Measurements from ENCODE around the gene PLAGL2. TPM values are rescaled to one million over a fixed set of nuclear protein-coding genes. Genes with fewer than 3 reads are reported as not detected.

The PLAGL2 gene
- total RNA-seq, 1 experiment from 2014 or later = 40.4 TPM

DNA sequence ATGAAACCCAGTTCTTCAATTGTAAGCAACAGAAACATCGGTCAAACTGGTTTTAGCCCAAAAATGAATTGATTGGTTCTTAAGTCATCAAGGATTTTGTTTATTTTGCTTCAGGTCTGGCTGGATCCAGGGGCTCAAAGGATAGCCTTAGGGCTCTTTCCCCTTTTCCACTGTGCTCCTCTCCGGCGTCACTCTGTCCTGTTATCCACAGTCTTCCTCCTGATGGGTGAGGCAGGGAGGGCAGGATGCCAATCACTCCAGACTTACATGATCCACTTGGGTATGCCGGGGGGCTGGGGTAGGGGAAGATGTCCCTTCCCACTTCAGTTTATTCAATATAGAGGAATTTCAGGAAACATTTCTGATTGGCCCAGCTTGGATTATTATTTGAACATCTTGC lies 40.0 kb downstream of the PLAGL2 start:
- no peaks in the 10 kb centered on the region for H3K27me3 ChIP-seq (replicated peaks; ENCODE audit: insufficient read depth, low read depth, low read length, poor library complexity)
- no peak overlapping the region for H3K27ac ChIP-seq (ENCODE audit: low read depth, low read length, poor library complexity, severe bottlenecking)
- no peak overlapping the region for H3K4me3 ChIP-seq (ENCODE audit: low read depth, low read length, poor library complexity, severe bottlenecking)
- peaks cover 9% of the 10 kb centered on the region for H3K4me1 ChIP-seq (ENCODE audit: insufficient read depth, low read length, poor library complexity, severe bottlenecking)
- TF ChIP-seq EZH2 (IDR thresholded peaks at IDR 0.05; ENCODE audit: borderline replicate concordance, low read depth, low read length, poor library complexity, severe bottlenecking) = no peak
- TF ChIP-seq, protein P1, sequence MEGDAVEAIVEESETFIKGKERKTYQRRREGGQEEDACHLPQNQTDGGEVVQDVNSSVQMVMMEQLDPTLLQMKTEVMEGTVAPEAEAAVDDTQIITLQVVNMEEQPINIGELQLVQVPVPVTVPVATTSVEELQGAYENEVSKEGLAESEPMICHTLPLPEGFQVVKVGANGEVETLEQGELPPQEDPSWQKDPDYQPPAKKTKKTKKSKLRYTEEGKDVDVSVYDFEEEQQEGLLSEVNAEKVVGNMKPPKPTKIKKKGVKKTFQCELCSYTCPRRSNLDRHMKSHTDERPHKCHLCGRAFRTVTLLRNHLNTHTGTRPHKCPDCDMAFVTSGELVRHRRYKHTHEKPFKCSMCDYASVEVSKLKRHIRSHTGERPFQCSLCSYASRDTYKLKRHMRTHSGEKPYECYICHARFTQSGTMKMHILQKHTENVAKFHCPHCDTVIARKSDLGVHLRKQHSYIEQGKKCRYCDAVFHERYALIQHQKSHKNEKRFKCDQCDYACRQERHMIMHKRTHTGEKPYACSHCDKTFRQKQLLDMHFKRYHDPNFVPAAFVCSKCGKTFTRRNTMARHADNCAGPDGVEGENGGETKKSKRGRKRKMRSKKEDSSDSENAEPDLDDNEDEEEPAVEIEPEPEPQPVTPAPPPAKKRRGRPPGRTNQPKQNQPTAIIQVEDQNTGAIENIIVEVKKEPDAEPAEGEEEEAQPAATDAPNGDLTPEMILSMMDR (conservative IDR thresholded peaks at IDR 0.05; ENCODE audit: low read depth, low read length) = no peak
- POLR2A ChIA-PET (ENCODE audit: low non-redundant PET) = no interaction called here
- H3K36me3 ChIP-seq (ENCODE audit: insufficient read depth, low read length, poor library complexity, severe bottlenecking) = peaks cover 29% of the 10 kb centered on the region
- intact Hi-C loops (cut with micrococcal nuclease; ENCODE audit: unreplicated experiment) = no loop called here
- DNase-seq (ENCODE audit: low spot score) = no peak
- no TSS peak for BruUV-seq (replicated peaks)
- H3K9me3 ChIP-seq (ENCODE audit: low read depth, low read length, poor library complexity, severe bottlenecking) = no peaks in the 10 kb centered on the region
- CTCF ChIA-PET = no interaction called here

DNA sequence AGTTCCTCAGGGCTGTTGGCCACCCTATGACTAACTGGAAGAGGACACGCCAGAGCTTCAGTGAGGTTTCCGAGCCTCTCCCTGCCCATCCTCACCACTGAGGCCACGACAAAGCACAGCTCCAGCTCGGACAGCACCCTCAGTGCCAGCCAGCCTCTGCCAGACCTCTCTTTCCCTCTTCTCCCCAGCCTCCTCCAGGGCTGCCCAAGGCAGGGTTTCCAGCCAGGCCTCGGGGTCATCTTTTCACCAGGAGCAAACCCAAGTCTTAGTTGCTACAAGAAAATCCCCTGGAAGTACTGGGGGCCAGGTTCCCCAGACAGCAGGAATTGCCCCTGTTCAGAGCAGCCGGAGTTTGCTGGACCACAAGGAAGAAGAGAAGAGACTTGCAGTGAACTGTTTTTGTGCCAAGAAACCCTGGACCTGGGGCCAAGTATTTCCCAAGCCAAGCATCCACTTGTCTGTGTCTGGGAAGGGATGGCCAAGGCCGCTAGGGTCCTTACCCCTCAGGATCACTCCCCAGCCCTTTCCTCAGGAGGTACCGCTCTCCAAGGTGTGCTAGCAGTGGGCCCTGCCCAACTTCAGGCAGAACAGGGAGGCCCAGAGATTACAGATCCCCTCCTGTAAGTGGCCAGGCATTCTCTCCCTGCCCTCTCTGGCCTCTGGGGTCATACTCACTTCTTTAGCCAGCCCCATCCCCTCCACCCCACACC lies 41.6 kb downstream of the PLAGL2 start:
- BruUV-seq (replicated peaks) = TSS peak; percentile 29
- Histone ChIP-seq H3K36me3 (ENCODE audit: insufficient read depth, low read length, poor library complexity, severe bottlenecking) (peaks cover 44% of the 10 kb centered on the region), H3K27ac (ENCODE audit: low read depth, low read length, poor library complexity, severe bottlenecking) (no peak overlapping the region), H3K4me3 (ENCODE audit: low read depth, low read length, poor library complexity, severe bottlenecking) (no peak overlapping the region), H3K27me3 (replicated peaks; ENCODE audit: insufficient read depth, low read depth, low read length, poor library complexity) (no peaks in the 10 kb centered on the region), H3K9me3 (ENCODE audit: low read depth, low read length, poor library complexity, severe bottlenecking) (no peaks in the 10 kb centered on the region), H3K4me1 (ENCODE audit: insufficient read depth, low read length, poor library complexity, severe bottlenecking) (peaks cover 9% of the 10 kb centered on the region)
- ChIA-PET CTCF (no interaction called here), POLR2A (ENCODE audit: low non-redundant PET) (no interaction called here)
- DNase-seq (ENCODE audit: low spot score) = no peak
- intact Hi-C loops (cut with micrococcal nuclease; ENCODE audit: unreplicated experiment) = no loop called here
- TF ChIP-seq EZH2 (IDR thresholded peaks at IDR 0.05; ENCODE audit: borderline replicate concordance, low read depth, low read length, poor library complexity, severe bottlenecking) = no peak
- TF ChIP-seq, protein P1 (conservative IDR thresholded peaks at IDR 0.05; ENCODE audit: low read depth, low read length) = no peak

DNA sequence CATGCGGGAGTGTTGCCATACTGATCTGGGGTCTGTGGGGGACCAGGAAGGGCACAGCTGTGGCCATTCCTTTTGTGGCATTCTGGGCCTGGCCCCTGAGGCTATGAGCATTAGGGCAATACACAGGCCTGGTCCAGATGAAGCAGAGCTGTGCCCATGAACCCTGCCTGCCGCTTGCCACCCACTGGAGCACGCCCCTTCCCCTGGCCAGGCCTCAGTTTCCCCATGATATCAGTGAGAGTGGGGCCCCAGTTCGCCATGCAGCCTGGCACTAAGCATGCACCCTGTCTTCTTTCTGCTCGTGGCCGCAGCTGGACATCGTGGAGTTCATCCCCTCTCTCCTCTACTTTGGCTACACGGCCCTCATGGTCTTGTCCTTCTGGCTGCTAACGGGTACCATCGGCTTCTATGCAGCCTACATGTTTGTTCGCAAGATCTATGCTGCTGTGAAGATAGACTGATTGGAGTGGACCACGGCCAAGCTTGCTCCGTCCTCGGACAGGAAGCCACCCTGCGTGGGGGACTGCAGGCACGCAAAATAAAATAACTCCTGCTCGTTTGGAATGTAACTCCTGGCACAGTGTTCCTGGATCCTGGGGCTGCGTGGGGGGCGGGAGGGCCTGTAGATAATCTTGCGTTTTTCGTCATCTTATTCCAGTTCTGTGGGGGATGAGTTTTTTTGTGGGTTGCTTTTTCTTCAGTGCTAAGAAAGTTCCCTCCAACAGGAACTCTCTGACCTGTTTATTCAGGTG lies 42.4 kb downstream of the PLAGL2 start:
- Histone ChIP-seq H3K36me3 (ENCODE audit: insufficient read depth, low read length, poor library complexity, severe bottlenecking) (peaks cover 46% of the 10 kb centered on the region), H3K4me1 (ENCODE audit: insufficient read depth, low read length, poor library complexity, severe bottlenecking) (peaks cover 9% of the 10 kb centered on the region), H3K27ac (ENCODE audit: low read depth, low read length, poor library complexity, severe bottlenecking) (no peak overlapping the region), H3K27me3 (replicated peaks; ENCODE audit: insufficient read depth, low read depth, low read length, poor library complexity) (no peaks in the 10 kb centered on the region), H3K4me3 (ENCODE audit: low read depth, low read length, poor library complexity, severe bottlenecking) (no peak overlapping the region), H3K9me3 (ENCODE audit: low read depth, low read length, poor library complexity, severe bottlenecking) (no peaks in the 10 kb centered on the region)
- DNase-seq (ENCODE audit: low spot score) = no peak
- TF ChIP-seq EZH2 (IDR thresholded peaks at IDR 0.05; ENCODE audit: borderline replicate concordance, low read depth, low read length, poor library complexity, severe bottlenecking) = no peak
- TF ChIP-seq, protein P1 (conservative IDR thresholded peaks at IDR 0.05; ENCODE audit: low read depth, low read length) = no peak
- ChIA-PET CTCF (no interaction called here), POLR2A (ENCODE audit: low non-redundant PET) (no interaction called here)
- intact Hi-C loops (cut with micrococcal nuclease; ENCODE audit: unreplicated experiment) = no loop called here
- no TSS peak for BruUV-seq (replicated peaks)

Data from A673 (cell line).